HG03571 (cell line): ENCODE measurements around the gene NTN5.

Source experiments
- ATAC-seq: cut with Tn5 transposase; IDR thresholded peaks from one replicate; pipeline ENCODE4 v1.9.1; 2021; ENCODE audit not compliant: unreplicated experiment

NTN5 gene

GRCh38 chr19:48631225-48631624 lies 41.6 kb downstream of the NTN5 start:
- no peak for ATAC-seq

GRCh38 chr19:48630296-48631063 lies 42.3 kb downstream of the NTN5 start:
- no peak for ATAC-seq

- ATAC-seq, result no peak
These were observed 43.1 kb downstream of the NTN5 start for GRCh38 chr19:48629599-48630295.

GRCh38 chr19:48629297-48629598 lies 43.6 kb downstream of the NTN5 start:
- ATAC-seq, result no peak

GRCh38 chr19:48628486-48629296 lies 44.1 kb downstream of the NTN5 start:
- no peak for ATAC-seq

GRCh38 chr19:48627865-48628314 lies 44.9 kb downstream of the NTN5 start:
- ATAC-seq, result no peak

GRCh38 chr19:48627201-48627864 lies 45.5 kb downstream of the NTN5 start:
- ATAC-seq, result no peak

- ATAC-seq, result no peak
These were observed 46.9 kb downstream of the NTN5 start for GRCh38 chr19:48625891-48626327.

- no peak for ATAC-seq
These were observed 47.8 kb downstream of the NTN5 start for GRCh38 chr19:48624791-48625723.

GRCh38 chr19:48624067-48624594 lies 48.7 kb downstream of the NTN5 start:
- ATAC-seq, result peak; percentile 45

GRCh38 chr19:48623556-48624066 lies 49.2 kb downstream of the NTN5 start:
- no peak for ATAC-seq

GRCh38 chr19:48619692-48620585 lies 52.9 kb downstream of the NTN5 start:
- no peak for ATAC-seq

- peak; percentile 75 for ATAC-seq
These were observed 53.7 kb downstream of the NTN5 start, which contains the start of the genes RPL18 and SPHK2 for GRCh38 chr19:48618916-48619691. Gene RPL18, minus strand, starts transcription at chr19:48619178. Its CDS starts 35 bp downstream, at chr19:48619143. Gene SPHK2, plus strand, starts transcription at chr19:48619506. Its CDS starts 1,009 bp downstream, at chr19:48620515.

GRCh38 chr19:48618278-48618915 lies 54.4 kb downstream of the NTN5 start:
- ATAC-seq, result no peak

- ATAC-seq, result no peak
These were observed 55.5 kb downstream of the NTN5 start for GRCh38 chr19:48617146-48617937.

- no peak for ATAC-seq
These were observed 56.2 kb downstream of the NTN5 start for GRCh38 chr19:48616491-48617056.
